ENCODE results near the gene EFTUD2. TPM values are rescaled to one million over a fixed set of nuclear protein-coding genes. Genes with fewer than 3 reads are reported as not detected.
"Not testable (repeated sequence)": the region's sequence is repeated elsewhere in the genome, so short reads cannot be mapped to it uniquely, and the experiment has no call there.

The EFTUD2 gene
- 153 and 172 TPM in 2 replicates for total RNA-seq (2014; rRNA removed; shearing (Covaris generic))

GRCh38 chr17:44899074-44899782, at the start of gene EFTUD2:
EFTUD2 (minus strand) TSS chr17:44899445; CDS start chr17:44894521, 4,924 bp downstream.
- Histone ChIP-seq H3K9me3 (replicated peaks) (no peaks in the 10 kb centered on the region), H3K4me1 (peaks cover 23% of the 10 kb centered on the region), H3K27me3 (no peaks in the 10 kb centered on the region), H3K4me3 (peak within 1 kb of the TSS; percentile 71), H3K27ac (peak within 1 kb of the TSS; percentile 100), H3K36me3 (peaks cover 14% of the 10 kb centered on the region)
- DNase-seq: peak; percentile 93 to 94

GRCh38 chr17:44948315-44948795, 49.1 kb upstream of the EFTUD2 start:
- peaks cover 28% of the 10 kb centered on the region for H3K36me3 ChIP-seq
- H3K9me3 ChIP-seq (replicated peaks): no peaks in the 10 kb centered on the region
- no peak overlapping the region for H3K27ac ChIP-seq
- H3K4me1 ChIP-seq: 0 out of 2 replicates have a peak, but pooled peaks cover 3% of the 10 kb centered on the region
- peak overlapping the region; percentile 89 for H3K4me3 ChIP-seq
- DNase-seq: no peak
- peaks cover 2% of the 10 kb centered on the region; the same call in 1 of the 2 replicates for H3K27me3 ChIP-seq

GRCh38 chr17:44947461-44948314, 48.4 kb upstream of the EFTUD2 start, which contains the start of gene KIF18B:
KIF18B (minus strand) TSS chr17:44947773; CDS start chr17:44936344, 11,429 bp downstream.
- H3K4me3 ChIP-seq: peak within 1 kb of the TSS; percentile 89
- no peaks in the 10 kb centered on the region for H3K9me3 ChIP-seq (replicated peaks)
- H3K27ac ChIP-seq: peak within 1 kb of the TSS; percentile 86
- H3K27me3 ChIP-seq: peaks cover 2% of the 10 kb centered on the region; the same call in 1 of the 2 replicates
- peak; percentile 96 to 97 for DNase-seq
- H3K36me3 ChIP-seq: peaks cover 31% of the 10 kb centered on the region
- 0 out of 2 replicates have a peak, but pooled peaks cover 3% of the 10 kb centered on the region for H3K4me1 ChIP-seq

- H3K9me3 ChIP-seq (replicated peaks); H3K27ac ChIP-seq; H3K27me3 ChIP-seq; H3K4me1 ChIP-seq; H3K4me3 ChIP-seq; DNase-seq: not testable (repeated sequence)
- peaks cover 35% of the 10 kb centered on the region for H3K36me3 ChIP-seq
Observed at GRCh38 chr17:44945652-44946051, 46.4 kb upstream of the EFTUD2 start.

- H3K36me3 ChIP-seq: peaks cover 54% of the 10 kb centered on the region
- H3K4me3 ChIP-seq: no peak overlapping the region
- no peak overlapping the region for H3K27ac ChIP-seq
- H3K4me1 ChIP-seq: 0 out of 2 replicates have a peak, but pooled peaks cover 3% of the 10 kb centered on the region
- no peaks in the 10 kb centered on the region for H3K27me3 ChIP-seq
- DNase-seq: no peak
- no peaks in the 10 kb centered on the region; the same call in 1 of the 2 replicates for H3K9me3 ChIP-seq (replicated peaks)
Observed at GRCh38 chr17:44942456-44942855, 43.2 kb upstream of the EFTUD2 start.

- 0 out of 2 replicates have a peak, but pooled peaks cover 3% of the 10 kb centered on the region for H3K4me1 ChIP-seq
- no peak overlapping the region for H3K27ac ChIP-seq
- H3K27me3 ChIP-seq: no peaks in the 10 kb centered on the region
- H3K36me3 ChIP-seq: peaks cover 58% of the 10 kb centered on the region
- DNase-seq: no peak
- no peaks in the 10 kb centered on the region; the same call in 1 of the 2 replicates for H3K9me3 ChIP-seq (replicated peaks)
- no peak overlapping the region for H3K4me3 ChIP-seq
Observed at GRCh38 chr17:44941712-44942331, 42.6 kb upstream of the EFTUD2 start.

GRCh38 chr17:44940768-44941167, 41.5 kb upstream of the EFTUD2 start:
- Histone ChIP-seq H3K4me1 (0 out of 2 replicates have a peak, but pooled peaks cover 3% of the 10 kb centered on the region), H3K4me3 (no peak overlapping the region), H3K27ac (no peak overlapping the region), H3K36me3 (peaks cover 56% of the 10 kb centered on the region), H3K27me3 (no peaks in the 10 kb centered on the region), H3K9me3 (replicated peaks) (no peaks in the 10 kb centered on the region; the same call in 1 of the 2 replicates)
- DNase-seq: no peak

- Histone ChIP-seq H3K4me3 (no peak overlapping the region), H3K27ac (no peak overlapping the region), H3K9me3 (replicated peaks) (no peaks in the 10 kb centered on the region; the same call in 1 of the 2 replicates), H3K4me1 (0 out of 2 replicates have a peak, but pooled peaks cover 3% of the 10 kb centered on the region), H3K27me3 (no peaks in the 10 kb centered on the region), H3K36me3 (peaks cover 57% of the 10 kb centered on the region)
- no peak for DNase-seq
Observed at GRCh38 chr17:44940317-44940716, 41.1 kb upstream of the EFTUD2 start.

- peaks cover 83% of the 10 kb centered on the region for H3K36me3 ChIP-seq
- no peaks in the 10 kb centered on the region for H3K27me3 ChIP-seq
- H3K4me3 ChIP-seq: no peak overlapping the region
- no peaks in the 10 kb centered on the region; the same call in 1 of the 2 replicates for H3K9me3 ChIP-seq (replicated peaks)
- no peaks in the 10 kb centered on the region for H3K4me1 ChIP-seq
- no peak overlapping the region for H3K27ac ChIP-seq
- DNase-seq: no peak
Observed at GRCh38 chr17:44935116-44935515, 35.9 kb upstream of the EFTUD2 start.

- H3K36me3 ChIP-seq: peaks cover 87% of the 10 kb centered on the region
- H3K9me3 ChIP-seq (replicated peaks): no peaks in the 10 kb centered on the region; the same call in 1 of the 2 replicates
- no peak overlapping the region for H3K4me3 ChIP-seq
- H3K27ac ChIP-seq: no peak overlapping the region
- H3K4me1 ChIP-seq: no peaks in the 10 kb centered on the region
- H3K27me3 ChIP-seq: no peaks in the 10 kb centered on the region
- no peak for DNase-seq
Observed at GRCh38 chr17:44934745-44935105, 35.5 kb upstream of the EFTUD2 start.

GRCh38 chr17:44933824-44934744, 34.8 kb upstream of the EFTUD2 start:
- Histone ChIP-seq H3K4me3 (no peak overlapping the region), H3K27me3 (no peaks in the 10 kb centered on the region), H3K4me1 (peaks cover 5% of the 10 kb centered on the region), H3K27ac (no peak overlapping the region), H3K36me3 (peaks cover 89% of the 10 kb centered on the region), H3K9me3 (replicated peaks) (no peaks in the 10 kb centered on the region; the same call in 1 of the 2 replicates)
- no peak for DNase-seq

- no peak overlapping the region for H3K4me3 ChIP-seq
- DNase-seq: no peak
- no peaks in the 10 kb centered on the region for H3K9me3 ChIP-seq (replicated peaks)
- H3K4me1 ChIP-seq: peaks cover 5% of the 10 kb centered on the region
- no peak overlapping the region for H3K27ac ChIP-seq
- H3K27me3 ChIP-seq: no peaks in the 10 kb centered on the region
- H3K36me3 ChIP-seq: peaks cover 87% of the 10 kb centered on the region
Observed at GRCh38 chr17:44932787-44933097, 33.5 kb upstream of the EFTUD2 start.

GRCh38 chr17:44932096-44932786, 33.0 kb upstream of the EFTUD2 start:
- no peaks in the 10 kb centered on the region for H3K27me3 ChIP-seq
- no peaks in the 10 kb centered on the region for H3K9me3 ChIP-seq (replicated peaks)
- DNase-seq: no peak
- H3K36me3 ChIP-seq: peaks cover 87% of the 10 kb centered on the region
- peaks cover 5% of the 10 kb centered on the region for H3K4me1 ChIP-seq
- H3K4me3 ChIP-seq: no peak overlapping the region
- no peak overlapping the region for H3K27ac ChIP-seq

Measured in SJCRH30 (cell line).